Activated CD4-positive, CD25-positive, alpha-beta regulatory T cell (primary cell): Measurements from ENCODE around the gene PCDHGB7.
"Not testable (repeated sequence)": the region's sequence is repeated elsewhere in the genome, so short reads cannot be mapped to it uniquely, and the experiment has no call there.

Experiments
- DNase-seq, 4 experiments: peaks; one replicate each; lab custom pipeline; 2025; lab: John Stamatoyannopoulos, UW

PCDHGB7 gene

DNA sequence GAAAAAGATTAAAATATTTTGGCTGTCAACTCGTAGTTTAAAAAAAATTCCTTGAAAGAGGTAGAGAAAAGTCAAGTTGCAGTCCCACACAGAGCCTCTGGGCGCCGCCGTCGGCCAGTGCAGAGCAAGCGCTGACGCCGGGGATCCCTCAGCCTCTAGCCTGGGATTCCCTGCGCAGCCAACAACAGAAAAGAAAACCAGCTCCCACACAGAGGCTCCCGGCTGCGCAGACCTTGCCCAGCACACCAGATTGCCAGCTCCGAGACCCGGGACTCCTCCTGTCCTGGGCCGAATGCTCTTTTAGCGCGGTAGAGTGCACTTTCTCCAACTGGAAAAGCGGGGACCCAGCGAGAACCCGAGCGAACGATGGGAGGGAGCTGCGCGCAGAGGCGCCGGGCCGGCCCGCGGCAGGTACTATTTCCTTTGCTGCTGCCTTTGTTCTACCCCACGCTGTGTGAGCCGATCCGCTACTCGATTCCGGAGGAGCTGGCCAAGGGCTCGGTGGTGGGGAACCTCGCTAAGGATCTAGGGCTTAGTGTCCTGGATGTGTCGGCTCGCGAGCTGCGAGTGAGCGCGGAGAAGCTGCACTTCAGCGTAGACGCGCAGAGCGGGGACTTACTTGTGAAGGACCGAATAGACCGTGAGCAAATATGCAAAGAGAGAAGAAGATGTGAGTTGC, at the start of gene PCDHGB7:
Gene PCDHGB7 (plus strand): TSS at position 184 of the 679 bp plus-strand sequence. CDS start 183 bp downstream, at position 367.
- DNase-seq: not testable (repeated sequence)

DNA sequence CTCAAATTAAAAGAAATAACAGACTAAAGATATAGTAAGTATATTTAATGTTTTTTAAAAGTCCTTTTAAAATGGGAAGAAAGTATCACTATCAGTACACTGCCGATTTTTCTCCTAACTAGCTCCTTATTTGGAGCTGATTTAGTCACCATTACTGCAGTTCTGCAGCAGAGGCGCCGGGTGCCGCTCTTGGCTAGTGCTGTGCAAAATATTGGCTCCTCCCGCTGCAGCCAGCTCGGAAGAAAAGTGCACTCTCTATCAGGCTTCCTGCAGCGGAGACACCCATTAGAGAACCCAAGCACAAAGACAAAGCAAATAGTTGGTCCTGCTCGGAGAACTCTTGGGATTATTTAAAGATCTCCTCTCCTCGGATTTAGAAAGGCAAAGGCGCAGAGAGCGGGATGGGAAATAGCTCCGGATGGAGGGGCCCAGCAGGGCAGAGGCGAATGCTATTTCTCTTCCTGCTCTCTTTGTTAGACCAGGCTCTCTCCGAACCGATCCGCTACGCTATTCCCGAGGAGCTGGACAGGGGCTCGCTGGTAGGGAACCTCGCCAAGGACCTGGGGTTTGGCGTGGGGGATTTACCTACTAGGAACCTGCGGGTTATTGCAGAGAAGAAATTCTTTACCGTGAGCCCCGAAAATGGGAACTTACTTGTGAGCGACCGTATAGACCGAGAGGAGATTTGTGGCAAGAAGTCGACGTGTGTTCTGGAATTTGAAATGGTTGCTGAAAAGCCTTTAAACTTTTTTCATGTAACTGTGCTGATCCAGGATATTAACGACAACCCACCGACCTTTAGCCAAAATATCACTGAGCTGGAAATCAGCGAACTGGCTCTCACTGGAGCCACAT, 47.3 kb upstream of the PCDHGB7 start, which contains the start of gene PCDHGB3:
Gene PCDHGB3 (plus strand): TSS at position 249 of the 855 bp plus-strand sequence. CDS start 153 bp downstream, at position 402.
- no peak for DNase-seq

DNA sequence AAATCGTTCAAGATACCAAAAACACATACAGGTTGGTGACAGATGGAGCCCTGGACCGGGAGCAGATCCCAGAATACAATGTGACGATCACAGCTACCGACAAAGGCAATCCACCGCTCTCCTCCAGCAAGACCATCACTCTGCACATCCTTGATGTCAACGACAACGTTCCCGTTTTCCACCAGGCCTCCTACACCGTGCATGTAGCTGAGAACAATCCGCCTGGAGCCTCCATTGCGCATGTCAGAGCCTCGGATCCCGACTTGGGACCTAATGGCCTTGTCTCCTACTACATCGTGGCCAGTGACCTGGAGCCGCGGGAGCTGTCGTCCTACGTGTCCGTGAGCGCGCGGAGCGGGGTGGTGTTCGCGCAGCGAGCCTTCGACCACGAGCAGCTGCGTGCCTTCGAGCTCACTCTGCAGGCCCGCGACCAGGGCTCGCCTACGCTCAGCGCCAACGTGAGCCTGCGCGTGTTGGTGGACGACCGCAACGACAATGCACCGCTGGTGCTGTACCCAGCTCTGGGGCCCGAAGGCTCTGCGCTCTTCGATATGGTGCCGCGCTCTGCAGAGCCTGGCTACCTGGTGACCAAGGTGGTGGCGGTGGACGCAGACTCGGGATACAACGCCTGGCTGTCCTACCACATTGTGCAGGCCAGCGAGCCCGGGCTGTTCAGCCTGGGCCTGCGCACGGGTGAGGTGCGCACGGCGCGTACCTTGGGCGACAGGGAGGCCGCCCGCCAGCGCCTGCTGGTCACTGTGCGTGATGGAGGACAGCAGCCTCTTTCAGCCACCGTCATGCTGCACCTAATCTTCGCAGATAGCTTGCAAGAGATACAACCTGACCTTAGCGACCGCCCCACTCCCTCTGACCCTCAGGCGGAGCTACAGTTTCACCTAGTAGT, 45.7 kb upstream of the PCDHGB7 start:
- no peak for DNase-seq

DNA sequence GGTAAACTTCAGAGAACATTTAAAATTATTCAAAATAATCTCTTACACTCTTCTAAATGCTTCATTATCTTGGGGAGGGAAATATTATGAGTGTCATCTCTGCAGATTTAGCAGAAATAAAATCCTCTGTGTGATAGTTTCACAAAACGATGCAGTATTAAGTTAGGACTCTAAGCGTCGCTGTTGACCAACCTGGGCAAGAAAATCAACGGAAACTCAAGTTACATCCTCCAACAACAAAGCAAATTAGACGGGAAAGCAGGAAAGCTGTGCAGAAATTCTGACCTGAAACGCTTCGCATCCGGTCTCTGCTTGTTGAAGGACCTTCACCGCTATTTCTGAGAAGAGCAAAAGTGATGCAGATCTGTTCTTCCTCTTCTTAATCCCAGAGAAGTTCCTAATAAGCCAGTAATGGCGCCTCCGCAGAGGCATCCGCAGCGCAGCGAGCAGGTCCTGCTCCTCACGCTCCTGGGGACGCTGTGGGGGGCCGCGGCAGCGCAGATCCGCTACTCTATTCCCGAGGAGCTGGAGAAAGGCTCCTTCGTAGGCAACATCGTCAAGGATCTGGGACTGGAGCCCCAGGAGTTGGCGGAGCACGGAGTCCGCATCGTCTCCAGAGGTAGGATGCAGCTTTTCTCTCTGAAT, 43.7 kb upstream of the PCDHGB7 start, which contains the start of gene PCDHGA6:
Gene PCDHGA6 (plus strand): TSS at position 219 of the 645 bp plus-strand sequence. CDS start 193 bp downstream, at position 412.
- no peak for DNase-seq

DNA sequence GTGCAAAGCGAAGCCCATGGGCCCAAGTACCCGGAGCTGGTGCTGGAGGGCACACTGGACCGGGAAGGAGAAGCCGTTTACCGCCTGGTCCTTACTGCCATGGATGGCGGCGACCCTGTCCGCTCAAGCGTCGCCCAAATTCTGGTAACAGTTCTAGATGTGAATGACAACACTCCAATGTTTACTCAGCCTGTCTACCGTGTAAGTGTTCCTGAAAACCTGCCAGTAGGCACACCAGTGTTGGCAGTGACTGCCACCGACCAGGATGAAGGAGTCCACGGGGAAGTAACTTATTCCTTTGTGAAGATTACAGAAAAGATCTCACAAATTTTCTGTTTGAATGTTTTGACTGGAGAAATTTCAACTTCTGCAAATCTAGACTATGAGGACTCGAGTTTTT, 42.9 kb upstream of the PCDHGB7 start:
- DNase-seq: no peak

DNA sequence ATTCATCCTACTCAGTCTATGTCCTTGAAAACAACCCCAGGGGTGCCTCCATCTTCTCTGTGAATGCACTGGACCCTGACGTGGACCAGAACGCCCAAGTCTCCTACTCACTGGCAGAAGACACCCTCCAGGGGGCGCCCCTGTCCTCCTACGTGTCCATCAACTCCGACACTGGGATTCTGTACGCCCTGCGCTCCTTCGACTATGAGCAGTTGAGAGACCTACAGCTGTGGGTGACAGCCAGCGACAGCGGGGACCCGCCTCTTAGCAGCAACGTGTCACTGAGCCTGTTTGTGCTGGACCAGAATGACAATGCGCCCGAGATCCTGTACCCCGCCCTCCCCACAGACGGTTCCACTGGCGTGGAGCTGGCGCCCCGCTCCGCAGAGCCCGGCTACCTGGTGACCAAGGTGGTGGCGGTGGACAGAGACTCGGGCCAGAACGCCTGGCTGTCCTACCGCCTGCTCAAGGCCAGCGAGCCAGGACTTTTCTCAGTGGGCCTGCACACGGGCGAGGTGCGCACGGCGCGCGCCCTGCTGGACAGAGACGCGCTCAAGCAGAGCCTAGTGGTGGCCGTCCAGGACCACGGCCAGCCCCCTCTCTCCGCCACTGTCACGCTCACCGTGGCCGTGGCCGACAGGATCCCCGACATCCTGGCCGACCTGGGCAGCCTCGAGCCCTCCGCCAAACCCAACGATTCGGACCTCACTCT, 41.9 kb upstream of the PCDHGB7 start:
- DNase-seq: not testable (repeated sequence)

DNA sequence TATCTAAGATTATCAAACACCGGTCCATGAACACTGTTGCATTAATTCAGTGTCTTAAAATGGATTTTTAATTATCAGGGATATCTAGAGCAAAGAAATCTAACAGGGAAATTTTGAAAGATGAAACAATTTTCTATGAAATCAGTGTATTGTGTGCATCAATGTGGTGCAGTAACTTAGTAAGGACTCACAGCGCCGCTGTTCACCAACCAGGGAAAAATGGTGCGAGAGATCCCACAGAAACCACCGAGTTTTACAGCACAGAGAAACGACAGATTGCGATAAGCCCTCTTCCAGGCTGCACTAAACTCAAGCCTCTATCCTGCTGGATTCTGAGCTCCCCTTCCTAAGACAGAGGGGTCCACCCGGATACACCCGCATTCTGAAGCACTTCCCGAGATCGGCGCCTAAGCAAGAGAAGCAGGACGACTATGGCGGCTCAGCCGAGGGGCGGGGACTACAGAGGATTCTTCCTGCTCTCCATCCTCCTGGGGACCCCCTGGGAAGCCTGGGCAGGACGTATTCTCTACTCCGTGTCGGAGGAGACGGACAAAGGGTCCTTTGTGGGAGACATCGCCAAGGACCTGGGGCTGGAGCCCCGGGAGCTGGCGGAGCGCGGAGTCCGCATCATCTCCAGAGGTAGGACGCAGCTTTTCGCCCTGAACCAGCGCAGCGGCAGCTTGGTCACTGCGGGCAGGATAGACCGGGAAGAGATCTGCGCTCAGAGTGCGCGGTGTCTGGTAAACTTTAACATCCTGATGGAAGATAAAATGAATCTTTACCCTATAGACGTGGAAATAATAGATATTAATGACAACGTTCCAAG, 34.8 kb upstream of the PCDHGB7 start, which contains the start of gene PCDHGA7:
Gene PCDHGA7 (plus strand): TSS at position 274 of the 826 bp plus-strand sequence. CDS start 158 bp downstream, at position 432.
- no peak for DNase-seq

DNA sequence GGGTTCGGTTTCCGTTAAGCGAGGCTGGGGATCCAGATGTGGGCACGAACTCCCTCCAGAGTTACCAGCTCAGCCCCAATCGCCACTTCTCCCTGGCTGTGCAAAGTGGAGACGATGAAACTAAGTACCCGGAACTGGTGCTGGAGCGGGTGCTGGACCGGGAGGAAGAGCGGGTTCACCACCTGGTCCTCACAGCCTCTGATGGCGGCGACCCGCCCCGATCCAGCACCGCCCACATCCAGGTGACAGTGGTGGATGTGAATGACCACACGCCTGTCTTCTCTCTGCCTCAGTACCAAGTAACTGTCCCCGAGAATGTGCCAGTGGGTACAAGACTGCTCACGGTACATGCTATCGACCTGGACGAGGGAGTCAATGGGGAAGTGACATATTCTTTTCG, 34.1 kb upstream of the PCDHGB7 start:
- DNase-seq: no peak

DNA sequence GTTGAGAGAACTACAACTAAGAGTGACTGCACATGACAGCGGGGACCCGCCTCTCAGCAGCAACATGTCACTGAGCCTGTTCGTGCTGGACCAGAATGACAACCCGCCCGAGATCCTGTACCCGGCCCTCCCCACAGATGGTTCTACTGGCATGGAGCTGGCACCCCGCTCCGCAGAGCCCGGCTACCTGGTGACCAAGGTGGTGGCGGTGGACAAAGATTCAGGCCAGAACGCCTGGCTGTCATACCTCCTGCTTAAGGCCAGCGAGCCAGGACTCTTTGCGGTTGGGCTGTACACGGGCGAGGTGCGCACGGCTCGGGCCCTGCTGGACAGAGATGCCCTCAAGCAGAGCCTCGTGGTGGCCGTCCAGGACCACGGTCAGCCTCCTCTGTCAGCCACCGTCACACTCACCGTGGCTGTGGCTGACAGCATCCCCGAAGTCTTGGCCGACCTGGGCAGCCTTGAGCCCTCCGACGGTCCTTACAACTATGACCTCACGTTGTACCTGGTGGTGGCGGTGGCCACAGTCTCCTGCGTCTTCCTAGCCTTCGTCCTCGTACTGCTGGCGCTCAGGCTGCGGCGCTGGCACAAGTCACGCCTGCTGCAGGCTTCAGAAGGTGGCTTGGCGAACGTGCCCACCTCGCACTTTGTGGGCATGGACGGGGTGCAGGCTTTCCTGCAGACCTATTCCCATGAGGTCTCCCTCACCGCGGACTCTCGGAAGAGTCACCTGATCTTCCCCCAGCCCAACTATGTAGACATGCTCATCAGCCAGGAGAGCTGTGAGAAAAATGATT, 32.8 kb upstream of the PCDHGB7 start:
- DNase-seq: no peak

DNA sequence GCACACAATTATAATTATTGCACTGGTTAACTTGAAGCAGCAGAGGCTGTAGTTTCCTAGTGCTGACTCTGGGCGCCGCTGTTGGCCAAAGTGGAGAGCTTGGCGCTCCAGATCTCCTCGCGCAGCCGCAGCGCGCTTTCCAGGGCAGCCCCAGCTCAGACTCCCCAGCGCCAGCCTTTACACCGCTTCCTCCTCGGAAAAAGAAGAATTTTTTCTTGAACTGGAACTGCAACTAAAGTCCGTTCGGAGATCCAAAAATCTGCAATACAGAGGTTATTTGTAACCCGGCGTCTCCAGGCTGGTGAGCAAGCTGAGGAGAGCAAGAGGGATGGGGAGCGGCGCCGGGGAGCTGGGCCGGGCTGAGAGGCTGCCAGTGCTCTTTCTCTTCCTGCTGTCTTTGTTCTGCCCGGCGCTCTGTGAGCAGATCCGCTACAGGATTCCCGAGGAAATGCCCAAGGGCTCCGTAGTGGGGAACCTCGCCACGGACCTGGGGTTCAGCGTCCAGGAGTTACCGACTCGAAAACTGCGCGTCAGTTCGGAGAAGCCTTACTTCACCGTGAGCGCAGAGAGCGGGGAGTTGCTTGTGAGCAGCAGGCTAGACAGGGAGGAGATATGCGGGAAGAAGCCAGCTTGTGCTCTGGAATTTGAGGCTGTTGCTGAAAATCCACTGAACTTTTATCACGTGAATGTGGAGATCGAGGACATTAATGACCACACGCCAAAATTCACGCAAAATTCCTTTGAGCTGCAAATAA, 29.7 kb upstream of the PCDHGB7 start, which contains the start of gene PCDHGB4:
Gene PCDHGB4 (plus strand): TSS at position 142 of the 755 bp plus-strand sequence. CDS start 187 bp downstream, at position 329.
- DNase-seq: not testable (repeated sequence)

DNA sequence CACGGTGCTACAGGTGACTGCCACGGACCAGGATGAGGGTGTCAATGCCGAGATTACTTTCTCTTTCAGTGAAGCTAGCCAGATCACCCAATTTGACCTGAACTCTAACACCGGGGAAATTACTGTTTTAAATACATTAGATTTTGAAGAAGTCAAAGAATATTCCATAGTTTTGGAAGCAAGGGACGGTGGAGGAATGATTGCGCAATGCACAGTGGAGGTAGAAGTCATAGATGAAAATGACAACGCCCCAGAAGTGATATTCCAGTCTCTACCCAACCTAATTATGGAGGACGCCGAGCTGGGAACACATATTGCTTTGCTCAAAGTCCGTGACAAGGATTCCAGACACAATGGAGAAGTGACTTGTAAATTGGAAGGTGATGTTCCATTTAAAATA, 28.8 kb upstream of the PCDHGB7 start:
- DNase-seq: no peak

DNA sequence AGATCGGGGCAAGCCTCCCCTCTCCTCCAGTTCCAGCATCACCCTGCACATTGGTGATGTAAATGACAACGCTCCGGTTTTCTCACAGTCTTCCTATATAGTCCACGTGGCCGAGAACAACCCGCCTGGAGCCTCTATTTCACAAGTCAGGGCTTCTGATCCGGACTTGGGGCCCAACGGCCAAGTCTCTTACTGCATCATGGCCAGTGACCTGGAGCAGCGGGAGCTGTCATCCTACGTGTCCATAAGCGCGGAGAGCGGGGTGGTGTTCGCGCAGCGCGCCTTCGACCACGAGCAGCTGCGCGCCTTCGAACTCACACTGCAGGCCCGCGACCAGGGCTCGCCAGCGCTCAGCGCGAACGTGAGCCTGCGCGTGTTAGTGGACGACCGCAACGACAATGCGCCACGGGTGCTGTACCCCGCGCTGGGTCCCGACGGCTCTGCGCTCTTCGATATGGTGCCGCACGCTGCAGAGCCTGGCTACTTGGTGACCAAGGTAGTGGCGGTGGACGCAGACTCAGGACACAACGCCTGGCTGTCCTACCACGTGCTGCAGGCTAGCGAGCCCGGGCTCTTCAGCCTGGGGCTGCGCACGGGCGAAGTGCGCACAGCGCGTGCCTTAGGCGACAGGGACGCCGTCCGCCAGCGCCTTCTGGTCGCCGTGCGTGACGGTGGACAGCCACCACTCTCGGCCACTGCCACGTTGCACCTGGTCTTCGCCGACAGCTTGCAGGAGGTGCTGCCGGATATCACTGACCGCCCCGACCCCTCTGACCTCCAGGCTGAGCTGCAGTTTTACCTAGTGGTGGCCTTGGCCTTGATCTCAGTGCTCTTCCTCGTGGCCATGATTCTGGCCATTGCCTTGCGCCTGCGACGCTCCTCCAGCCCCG, 28.1 kb upstream of the PCDHGB7 start:
- no peak for DNase-seq

DNA sequence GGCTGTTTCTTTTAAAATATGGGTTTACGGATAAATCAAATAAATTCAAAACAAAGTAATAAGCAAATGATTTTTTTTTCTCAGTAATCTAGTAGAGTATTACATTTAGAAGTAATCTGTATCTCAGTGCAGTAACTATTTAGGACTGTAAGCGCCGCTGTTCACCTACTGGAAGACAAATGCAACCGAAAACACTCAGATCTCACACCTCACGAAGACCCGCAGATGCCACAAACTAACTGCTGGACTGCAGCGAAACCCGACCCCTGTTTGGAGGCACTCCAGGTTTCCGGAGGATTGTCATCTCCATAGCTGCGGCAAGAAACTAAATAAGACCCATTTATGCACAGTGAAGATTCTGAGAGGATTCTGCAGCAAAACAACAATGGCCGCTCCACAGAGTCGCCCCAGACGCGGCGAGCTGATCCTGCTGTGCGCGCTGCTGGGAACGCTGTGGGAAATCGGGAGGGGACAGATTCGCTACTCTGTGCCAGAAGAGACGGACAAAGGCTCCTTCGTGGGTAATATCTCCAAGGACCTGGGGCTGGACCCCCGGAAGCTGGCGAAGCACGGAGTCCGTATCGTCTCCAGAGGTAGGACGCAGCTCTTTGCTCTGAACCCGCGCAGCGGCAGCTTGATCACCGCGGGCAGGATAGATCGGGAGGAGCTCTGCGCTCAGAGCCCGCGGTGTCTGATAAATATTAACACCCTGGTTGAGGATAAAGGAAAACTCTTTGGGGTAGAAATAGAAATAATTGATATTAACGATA, 24.9 kb upstream of the PCDHGB7 start, which contains the start of gene PCDHGA8:
Gene PCDHGA8 (plus strand): TSS at position 205 of the 770 bp plus-strand sequence. CDS start 181 bp downstream, at position 386.
- no peak for DNase-seq

DNA sequence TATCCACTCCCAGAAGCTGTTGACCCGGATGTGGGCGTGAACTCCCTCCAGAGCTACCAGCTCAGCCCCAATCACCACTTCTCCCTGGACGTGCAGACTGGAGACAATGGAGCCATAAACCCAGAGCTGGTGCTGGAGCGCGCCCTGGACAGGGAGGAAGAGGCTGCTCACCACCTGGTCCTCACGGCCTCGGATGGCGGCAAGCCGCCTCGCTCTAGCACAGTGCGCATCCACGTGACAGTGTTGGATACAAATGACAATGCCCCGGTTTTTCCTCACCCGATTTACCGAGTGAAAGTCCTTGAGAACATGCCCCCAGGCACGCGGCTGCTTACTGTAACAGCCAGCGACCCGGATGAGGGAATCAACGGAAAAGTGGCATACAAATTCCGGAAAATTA, 24.2 kb upstream of the PCDHGB7 start:
- no peak for DNase-seq

DNA sequence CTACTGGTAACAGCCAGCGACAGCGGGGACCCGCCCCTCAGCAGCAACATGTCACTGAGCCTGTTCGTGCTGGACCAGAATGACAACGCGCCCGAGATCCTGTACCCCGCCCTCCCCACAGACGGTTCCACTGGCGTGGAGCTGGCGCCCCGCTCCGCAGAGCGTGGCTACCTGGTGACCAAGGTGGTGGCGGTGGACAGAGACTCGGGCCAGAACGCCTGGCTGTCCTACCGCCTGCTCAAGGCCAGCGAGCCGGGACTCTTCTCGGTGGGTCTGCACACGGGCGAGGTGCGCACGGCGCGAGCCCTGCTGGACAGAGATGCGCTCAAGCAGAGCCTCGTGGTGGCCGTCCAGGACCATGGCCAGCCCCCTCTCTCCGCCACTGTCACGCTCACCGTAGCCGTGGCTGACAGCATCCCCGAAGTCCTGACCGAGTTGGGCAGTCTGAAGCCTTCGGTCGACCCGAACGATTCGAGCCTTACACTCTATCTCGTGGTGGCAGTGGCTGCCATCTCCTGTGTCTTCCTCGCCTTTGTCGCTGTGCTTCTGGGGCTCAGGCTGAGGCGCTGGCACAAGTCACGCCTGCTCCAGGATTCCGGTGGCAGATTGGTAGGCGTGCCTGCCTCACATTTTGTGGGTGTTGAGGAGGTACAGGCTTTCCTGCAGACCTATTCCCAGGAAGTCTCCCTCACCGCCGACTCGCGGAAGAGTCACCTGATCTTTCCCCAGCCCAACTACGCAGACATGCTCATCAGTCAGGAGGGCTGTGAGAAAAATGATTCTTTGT, 22.9 kb upstream of the PCDHGB7 start:
- DNase-seq: not testable (repeated sequence)
